BLaER1 treated with 17β-estradiol and CSF1 and Interleukin-3, amounts not matched to agents 10 nM and 100 nM (cell line): ENCODE data around the gene LLGL1.

Source experiments
- H3K27ac ChIP-seq, 11 experiments: shearing (Covaris generic); formaldehyde crosslinking; 2 replicates each; pipeline ENCODE4 v1.8.1; 2022
- H3K27me3 ChIP-seq, 11 experiments: shearing (Covaris generic); formaldehyde crosslinking; 2 replicates each; pipeline ENCODE4 v1.8.1; 2022
- H3K36me3 ChIP-seq, 11 experiments: shearing (Covaris generic); formaldehyde crosslinking; 2 replicates each; pipeline ENCODE4 v1.8.1; 2022
- H3K4me1 ChIP-seq, 10 experiments: shearing (Covaris generic); formaldehyde crosslinking; 2 replicates each; pipeline ENCODE4 v1.8.1; 2022
- H3K4me2 ChIP-seq, 11 experiments: shearing (Covaris generic); formaldehyde crosslinking; 2 replicates each; pipeline ENCODE4 v1.8.1; 2022
- H3K4me3 ChIP-seq, 10 experiments: shearing (Covaris generic); formaldehyde crosslinking; 2 replicates each; pipeline ENCODE4 v1.8.1; 2022
- H3K9ac ChIP-seq, 11 experiments: shearing (Covaris generic); formaldehyde crosslinking; 2 replicates each; pipeline ENCODE4 v1.8.1; 2022
- H3K9me3 ChIP-seq, 11 experiments: shearing (Covaris generic); formaldehyde crosslinking; replicated peaks in 1 of 11; 2 replicates each; pipeline ENCODE4 v1.8.1; 2022
- H4K20me1 ChIP-seq, 11 experiments: shearing (Covaris generic); formaldehyde crosslinking; 2 replicates each; pipeline ENCODE4 v1.8.1; 2022
- Cebpa-rat ChIP-seq, 11 experiments: shearing (Covaris generic); IDR thresholded peaks; 2 replicates each; pipeline ENCODE4 v1.8.1; 2022

LLGL1 gene

DNA sequence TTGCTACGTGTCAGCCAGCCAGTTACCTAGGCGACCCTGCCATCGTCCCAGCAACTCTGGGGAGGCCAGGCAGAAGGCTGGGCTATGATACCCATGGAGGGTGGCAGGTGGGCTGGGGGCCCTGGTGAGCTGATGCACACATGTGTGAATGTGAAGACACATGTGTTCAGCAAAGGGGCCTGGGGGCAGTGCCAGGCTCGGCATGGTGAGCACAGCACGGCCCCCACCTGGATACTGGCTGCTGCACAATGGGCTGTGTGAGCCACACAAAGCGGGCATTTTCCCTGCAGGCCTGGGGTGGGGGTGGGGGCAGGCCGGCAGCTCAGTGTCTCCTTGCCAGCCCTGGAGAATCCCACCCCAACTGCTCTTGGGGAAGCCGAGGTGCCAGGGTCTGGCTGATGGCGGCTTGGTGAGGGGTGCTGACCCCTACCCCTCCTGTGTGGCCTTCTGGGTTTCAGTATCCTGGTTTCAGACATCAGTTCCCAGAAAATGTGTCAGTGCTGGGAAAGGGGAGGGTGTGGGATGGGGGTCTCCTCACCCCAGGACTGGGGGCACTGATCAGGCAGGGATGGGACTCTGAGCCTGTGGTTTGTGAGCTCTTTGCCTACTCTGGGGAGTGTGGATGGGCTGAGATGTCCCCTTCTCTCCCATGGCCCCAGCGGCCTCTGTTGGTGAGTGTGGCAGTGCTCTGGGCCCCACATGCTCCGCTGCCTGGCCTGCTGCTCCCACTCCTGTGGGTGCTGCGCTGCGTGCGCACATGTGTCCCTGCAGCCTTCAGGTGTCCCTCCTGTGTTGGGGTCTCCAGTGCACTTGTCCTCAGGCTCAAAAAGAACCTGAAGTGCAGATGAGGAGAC, 5.1 kb downstream of the LLGL1 start:
- Histone ChIP-seq H3K4me1 (peaks cover 13 to 33% (median 23%) of the 10 kb centered on the region in 10 experiments), H3K9me3 (no peaks in the 10 kb centered on the region), H3K27me3 (no peaks in the 10 kb centered on the region), H3K9ac (0 out of 22 replicates have a peak overlapping the region, but pooled peaks of 1 of the 11 experiments have one; percentile 0), H3K27ac (no peak overlapping the region), H3K36me3 (peaks cover 26 to 46% (median 36%) of the 10 kb centered on the region in 11 experiments), H3K4me3 (no peak overlapping the region), H3K4me2 (no peak overlapping the region), H4K20me1 (peaks cover 4 to 92% (median 59%) of the 10 kb centered on the region in 11 experiments; a peak in 21 of 22 replicates)
- TF ChIP-seq Cebpa-rat (IDR thresholded peaks at IDR 0.05) = no peak

DNA sequence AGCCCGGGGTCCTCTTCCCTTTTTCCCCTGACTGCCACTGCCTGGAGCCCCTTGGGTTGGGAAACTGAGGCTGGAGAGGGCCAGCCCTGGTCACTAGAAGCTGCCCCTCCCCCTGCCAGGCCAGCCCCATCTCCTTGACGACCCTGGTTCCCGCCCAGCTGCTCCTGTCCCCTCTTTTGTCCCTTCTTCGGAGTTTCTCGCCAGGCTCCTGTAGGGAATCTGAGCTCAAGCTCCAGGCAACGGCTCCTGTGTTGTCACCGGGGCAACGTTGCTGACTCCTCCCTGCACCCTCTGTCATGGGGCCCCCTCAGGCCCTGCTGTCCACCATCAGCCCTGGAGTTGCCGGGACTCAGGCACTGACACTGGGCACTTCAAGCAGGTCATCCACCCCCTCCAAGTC, 5.7 kb downstream of the LLGL1 start:
- H3K4me2 ChIP-seq = no peak overlapping the region
- no peak overlapping the region for H3K4me3 ChIP-seq
- peaks cover 4 to 96% (median 59%) of the 10 kb centered on the region in 11 experiments; a peak in 21 of 22 replicates for H4K20me1 ChIP-seq
- H3K9me3 ChIP-seq = no peaks in the 10 kb centered on the region
- H3K27me3 ChIP-seq = no peaks in the 10 kb centered on the region
- H3K27ac ChIP-seq = no peak overlapping the region
- TF ChIP-seq Cebpa-rat (IDR thresholded peaks at IDR 0.05) = no peak
- 0 out of 22 replicates have a peak overlapping the region, but pooled peaks of 1 of the 11 experiments have one; percentile 0 for H3K9ac ChIP-seq
- H3K36me3 ChIP-seq = peaks cover 27 to 52% (median 43%) of the 10 kb centered on the region in 11 experiments
- H3K4me1 ChIP-seq = peaks cover 11 to 38% (median 28%) of the 10 kb centered on the region in 10 experiments

DNA sequence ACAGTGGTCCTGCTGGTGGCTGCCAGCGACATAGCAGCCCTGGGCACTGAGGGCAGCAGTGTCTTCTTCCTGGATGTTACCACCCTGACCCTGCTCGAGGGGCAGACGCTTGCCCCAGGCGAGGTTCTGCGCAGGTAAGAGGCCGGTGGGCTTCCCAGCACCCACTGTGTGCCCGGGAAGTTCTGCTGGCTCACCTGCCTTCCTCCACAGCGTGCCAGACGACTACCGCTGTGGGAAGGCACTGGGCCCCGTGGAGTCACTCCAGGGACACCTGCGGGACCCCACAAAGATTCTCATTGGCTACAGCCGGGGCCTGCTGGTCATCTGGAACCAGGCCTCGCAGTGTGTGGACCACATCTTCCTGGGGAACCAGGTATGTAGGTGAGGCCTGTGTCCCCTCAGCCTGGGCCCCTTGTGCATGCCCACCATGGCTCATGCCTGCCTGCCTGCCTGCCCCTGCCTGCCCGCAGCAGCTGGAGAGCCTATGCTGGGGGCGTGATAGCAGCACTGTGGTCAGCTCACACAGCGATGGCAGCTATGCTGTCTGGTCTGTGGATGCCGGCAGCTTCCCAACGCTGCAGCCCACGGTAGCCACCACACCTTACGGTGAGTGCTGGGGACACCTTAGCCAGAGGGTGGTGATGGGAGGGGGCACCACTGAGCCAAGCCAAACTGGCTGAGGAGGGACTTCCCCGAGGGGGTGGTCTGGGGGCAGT, 8.5 kb downstream of the LLGL1 start:
- TF ChIP-seq Cebpa-rat (IDR thresholded peaks at IDR 0.05) = no peak
- Histone ChIP-seq H3K4me2 (no peak overlapping the region), H3K4me1 (peaks cover 0 to 21% (median 12%) of the 10 kb centered on the region in 10 experiments; a peak in 14 of 20 replicates), H3K4me3 (no peak overlapping the region), H3K27me3 (no peaks in the 10 kb centered on the region), H3K9me3 (no peaks in the 10 kb centered on the region), H3K27ac (no peak overlapping the region), H3K9ac (no peak overlapping the region), H3K36me3 (peaks cover 43 to 80% (median 66%) of the 10 kb centered on the region in 11 experiments), H4K20me1 (peaks cover 4 to 95% (median 44%) of the 10 kb centered on the region in 11 experiments; a peak in 19 of 22 replicates)

DNA sequence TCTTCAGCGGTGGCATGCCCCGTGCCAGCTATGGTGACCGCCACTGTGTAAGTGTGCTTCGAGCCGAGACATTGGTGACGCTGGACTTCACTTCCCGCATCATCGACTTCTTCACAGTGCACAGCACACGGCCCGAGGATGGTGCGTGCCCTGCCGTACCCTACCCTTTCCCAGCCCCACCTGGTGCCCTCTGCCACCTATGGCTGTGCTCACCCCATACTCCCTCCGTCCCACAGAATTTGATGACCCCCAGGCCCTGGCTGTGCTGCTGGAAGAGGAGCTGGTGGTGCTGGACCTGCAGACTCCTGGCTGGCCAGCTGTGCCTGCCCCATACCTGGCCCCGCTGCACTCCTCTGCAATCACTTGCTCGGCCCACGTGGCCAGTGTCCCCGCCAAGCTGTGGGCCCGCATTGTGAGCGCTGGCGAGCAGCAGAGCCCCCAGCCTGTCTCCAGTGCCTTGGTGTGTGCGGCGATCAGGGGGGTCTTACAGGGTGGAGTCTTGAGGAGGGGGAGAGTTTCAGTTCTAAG, 9.5 kb downstream of the LLGL1 start:
- peak overlapping the region in 4 of 11 experiments; percentile 14 to 57 (median 30); a peak in 3 of 22 replicates for H3K27ac ChIP-seq
- peaks cover 0 to 21% (median 12%) of the 10 kb centered on the region in 10 experiments; a peak in 14 of 20 replicates for H3K4me1 ChIP-seq
- peaks cover 0 to 95% (median 35%) of the 10 kb centered on the region in 11 experiments; a peak in 20 of 22 replicates for H4K20me1 ChIP-seq
- no peak for TF ChIP-seq Cebpa-rat (IDR thresholded peaks at IDR 0.05)
- no peaks in the 10 kb centered on the region for H3K27me3 ChIP-seq
- H3K9ac ChIP-seq = peak overlapping the region in 5 of 11 experiments; percentile 7 to 73 (median 45); a peak in 4 of 22 replicates
- no peak overlapping the region for H3K4me3 ChIP-seq
- H3K36me3 ChIP-seq = peaks cover 43 to 90% (median 70%) of the 10 kb centered on the region in 11 experiments
- H3K9me3 ChIP-seq = no peaks in the 10 kb centered on the region
- peak overlapping the region in 5 of 11 experiments; percentile 56 to 85 (median 65); a peak in 9 of 22 replicates for H3K4me2 ChIP-seq

DNA sequence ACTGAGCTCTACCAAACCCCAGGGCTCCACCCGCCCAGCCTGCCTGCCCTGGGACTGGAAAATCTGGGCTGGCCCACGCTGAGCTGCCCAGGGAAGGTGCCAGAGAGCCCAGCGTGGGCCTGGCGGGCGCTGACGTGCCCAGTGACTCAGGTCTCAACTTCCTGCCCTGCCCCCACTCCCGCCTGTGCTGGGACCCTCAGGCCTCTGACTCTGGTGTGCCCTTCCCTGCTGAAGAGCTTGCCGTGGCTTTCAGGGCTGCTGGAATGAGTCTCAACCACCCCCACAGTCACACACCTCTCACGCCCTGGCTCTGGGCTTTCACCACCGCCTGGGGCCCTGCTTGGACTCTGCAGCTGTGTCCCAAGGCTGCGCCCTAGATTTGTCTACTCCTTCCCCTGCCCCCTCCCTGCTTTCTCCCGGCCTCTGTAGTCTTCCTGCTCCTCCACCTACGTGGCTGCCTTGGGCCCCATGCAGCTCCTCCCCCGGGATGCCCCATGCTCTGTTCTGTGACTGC, 10.4 kb downstream of the LLGL1 start:
- Histone ChIP-seq H3K27ac (peak overlapping the region in 6 of 11 experiments; percentile 14 to 57 (median 28); a peak in 10 of 22 replicates), H3K9me3 (no peaks in the 10 kb centered on the region)

DNA sequence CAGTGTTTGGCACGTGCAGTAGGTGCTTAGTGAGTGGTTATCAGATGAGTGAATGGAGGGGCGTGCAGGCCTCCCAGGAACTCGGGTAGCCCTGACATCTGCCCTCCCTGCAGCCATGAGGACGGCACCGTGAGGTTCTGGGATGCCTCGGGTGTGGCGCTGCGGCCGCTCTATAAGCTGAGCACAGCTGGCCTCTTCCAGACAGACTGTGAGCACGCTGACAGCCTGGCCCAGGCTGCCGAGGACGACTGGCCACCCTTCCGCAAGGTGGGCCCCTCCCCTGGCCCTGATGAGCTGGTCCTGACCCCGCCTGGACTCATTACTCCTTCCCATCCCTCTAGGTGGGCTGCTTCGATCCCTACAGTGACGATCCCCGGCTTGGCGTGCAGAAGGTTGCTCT, 11.1 kb downstream of the LLGL1 start:
- Histone ChIP-seq H3K27ac (no peak overlapping the region), H3K9me3 (no peaks in the 10 kb centered on the region), H3K4me2 (no peak overlapping the region; a peak in 3 of 22 replicates), H3K27me3 (no peaks in the 10 kb centered on the region), H4K20me1 (peaks cover 0 to 95% (median 22%) of the 10 kb centered on the region in 11 experiments; a peak in 15 of 22 replicates), H3K36me3 (peaks cover 52 to 97% (median 81%) of the 10 kb centered on the region in 11 experiments), H3K4me3 (no peak overlapping the region), H3K9ac (peak overlapping the region in 1 of 11 experiments; percentile 42; a peak in 1 of 22 replicates), H3K4me1 (peaks cover 0 to 21% (median 14%) of the 10 kb centered on the region in 10 experiments; a peak in 15 of 20 replicates)
- no peak for TF ChIP-seq Cebpa-rat (IDR thresholded peaks at IDR 0.05)

More for the DNA sequence above, 10.4 kb downstream of the LLGL1 start:
- peaks cover 0 to 95% (median 26%) of the 10 kb centered on the region in 11 experiments; a peak in 19 of 22 replicates for H4K20me1 ChIP-seq
- peaks cover 0 to 21% (median 13%) of the 10 kb centered on the region in 10 experiments; a peak in 15 of 20 replicates for H3K4me1 ChIP-seq
- H3K4me3 ChIP-seq = no peak overlapping the region; a peak in 1 of 20 replicates
- peak overlapping the region in 6 of 11 experiments; percentile 13 to 85 (median 61); a peak in 11 of 22 replicates for H3K4me2 ChIP-seq
- H3K36me3 ChIP-seq = peaks cover 46 to 97% (median 74%) of the 10 kb centered on the region in 11 experiments
- H3K27me3 ChIP-seq = no peaks in the 10 kb centered on the region
- TF ChIP-seq Cebpa-rat (IDR thresholded peaks at IDR 0.05) = no peak
- H3K9ac ChIP-seq = peak overlapping the region in 9 of 11 experiments; percentile 7 to 73 (median 42); a peak in 14 of 22 replicates

DNA sequence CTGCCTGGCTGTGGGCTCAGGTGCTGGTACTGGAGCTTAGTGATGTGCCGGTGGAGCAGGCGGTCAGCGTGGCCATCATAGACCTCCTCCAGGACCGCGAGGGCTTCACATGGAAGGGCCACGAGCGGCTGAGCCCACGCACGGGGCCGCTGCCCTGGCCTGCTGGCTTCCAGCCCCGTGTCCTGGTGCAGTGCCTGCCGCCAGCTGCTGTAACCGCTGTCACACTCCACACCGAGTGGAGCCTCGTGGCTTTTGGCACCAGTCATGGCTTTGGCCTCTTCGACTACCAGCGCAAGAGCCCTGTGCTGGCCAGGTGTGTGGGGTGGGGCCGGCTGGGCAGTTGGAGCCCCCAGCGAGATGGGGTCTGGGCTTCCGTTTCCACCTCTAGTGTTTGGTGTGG, 12.0 kb downstream of the LLGL1 start:
- Histone ChIP-seq H3K27me3 (no peaks in the 10 kb centered on the region), H3K9me3 (no peaks in the 10 kb centered on the region), H3K27ac (no peak overlapping the region), H4K20me1 (peaks cover 0 to 95% (median 12%) of the 10 kb centered on the region in 11 experiments; a peak in 15 of 22 replicates), H3K4me1 (peaks cover 0 to 21% (median 14%) of the 10 kb centered on the region in 10 experiments; a peak in 15 of 20 replicates), H3K36me3 (peaks cover 57 to 99% (median 84%) of the 10 kb centered on the region in 11 experiments), H3K4me3 (no peak overlapping the region), H3K9ac (no peak overlapping the region), H3K4me2 (no peak overlapping the region)
- TF ChIP-seq Cebpa-rat (IDR thresholded peaks at IDR 0.05) = no peak

DNA sequence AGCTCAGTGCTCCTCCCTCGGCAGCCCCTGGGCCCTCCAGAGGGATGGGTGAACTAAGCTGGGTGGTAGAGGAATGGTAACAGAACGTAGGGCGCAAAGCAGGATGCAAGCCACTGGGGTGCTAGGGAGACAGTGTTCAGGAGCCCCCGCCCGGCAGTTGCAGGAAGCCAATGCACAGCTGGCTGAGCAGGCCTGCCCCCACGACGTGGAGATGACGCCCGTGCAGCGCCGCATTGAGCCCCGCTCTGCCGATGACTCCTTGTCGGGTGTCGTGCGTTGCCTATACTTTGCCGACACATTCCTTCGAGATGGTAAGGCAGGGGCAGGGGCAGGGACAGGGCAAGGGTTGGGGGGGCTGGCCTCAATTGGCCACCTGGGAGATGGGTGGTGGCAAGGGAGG, 12.9 kb downstream of the LLGL1 start:
- Histone ChIP-seq H3K27me3 (no peaks in the 10 kb centered on the region), H3K36me3 (peaks cover 51 to 98% (median 80%) of the 10 kb centered on the region in 11 experiments), H3K27ac (no peak overlapping the region), H3K9me3 (no peaks in the 10 kb centered on the region), H3K9ac (no peak overlapping the region), H3K4me1 (peaks cover 0 to 21% (median 14%) of the 10 kb centered on the region in 10 experiments; a peak in 15 of 20 replicates), H3K4me2 (no peak overlapping the region), H4K20me1 (peaks cover 0 to 92% (median 8%) of the 10 kb centered on the region in 11 experiments; a peak in 14 of 22 replicates), H3K4me3 (no peak overlapping the region)
- no peak for TF ChIP-seq Cebpa-rat (IDR thresholded peaks at IDR 0.05)
